DOHH2 (cell line): ENCODE data around the gene CNPY4.

Experiments
- CTCF ChIP-seq: fragments of 200-600 bp; sonication (generic); IDR thresholded peaks from one replicate; pipeline ENCODE4 v1.5.1; 2014; ENCODE audit warnings: antibody characterized with exemption, mild to moderate bottlenecking, low read depth, low read length; ENCODE audit not compliant: poor library complexity, severe bottlenecking
- EZH2phosphoT487 ChIP-seq: fragments of 200-600 bp; sonication (generic); IDR thresholded peaks from 2 replicates; pipeline ENCODE4 v1.6.1; 2017; ENCODE audit warnings: borderline replicate concordance, mild to moderate bottlenecking, antibody characterized with exemption, low read length, moderate library complexity, mixed read lengths

GRCh38 chr7:100163871-100164270, 44.4 kb downstream of the CNPY4 start:
- TF ChIP-seq CTCF (no peak), EZH2phosphoT487 (no peak)
